Iris pigment epithelial cell (primary cell): ENCODE data around the gene NPAS3.

Source experiments
- DNase-seq: peaks from one replicate; pipeline ENCODE4 v3.0.0-alpha.2; 2011; ENCODE audit warnings: low read depth

The NPAS3 gene

DNA sequence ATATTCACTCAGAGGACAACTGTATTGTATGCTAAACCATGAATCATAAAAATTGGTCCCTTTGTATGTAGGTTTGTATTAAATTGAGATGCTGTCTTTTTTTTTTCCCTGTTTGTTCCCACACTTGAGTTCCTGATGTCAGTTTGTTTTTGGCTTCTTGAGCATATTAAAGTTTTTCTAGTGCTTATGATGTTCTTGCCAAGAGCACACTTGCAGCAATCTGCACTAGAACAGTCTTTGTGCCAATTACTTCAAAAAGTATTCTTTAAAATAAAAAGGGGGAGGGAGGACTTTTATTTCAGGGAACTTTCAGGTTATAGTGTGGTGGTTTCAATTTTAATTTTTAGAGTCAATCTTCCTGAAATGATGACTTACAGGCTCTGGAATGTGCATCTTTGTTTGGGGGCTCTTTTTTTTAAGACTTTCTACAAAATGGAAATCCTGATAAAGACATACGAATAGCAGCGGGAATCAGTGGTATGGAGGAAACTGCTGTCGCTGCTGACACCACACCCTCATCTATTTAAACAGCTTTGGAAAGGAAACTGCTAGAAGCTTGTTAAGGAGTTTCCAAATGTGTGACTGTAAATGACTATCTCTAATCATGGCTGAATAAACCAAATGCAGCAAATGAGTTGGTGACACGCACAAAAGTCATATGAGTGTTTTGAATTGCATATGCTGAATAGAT is 823.6 kb downstream of the NPAS3 start:
- DNase-seq = no peak

DNA sequence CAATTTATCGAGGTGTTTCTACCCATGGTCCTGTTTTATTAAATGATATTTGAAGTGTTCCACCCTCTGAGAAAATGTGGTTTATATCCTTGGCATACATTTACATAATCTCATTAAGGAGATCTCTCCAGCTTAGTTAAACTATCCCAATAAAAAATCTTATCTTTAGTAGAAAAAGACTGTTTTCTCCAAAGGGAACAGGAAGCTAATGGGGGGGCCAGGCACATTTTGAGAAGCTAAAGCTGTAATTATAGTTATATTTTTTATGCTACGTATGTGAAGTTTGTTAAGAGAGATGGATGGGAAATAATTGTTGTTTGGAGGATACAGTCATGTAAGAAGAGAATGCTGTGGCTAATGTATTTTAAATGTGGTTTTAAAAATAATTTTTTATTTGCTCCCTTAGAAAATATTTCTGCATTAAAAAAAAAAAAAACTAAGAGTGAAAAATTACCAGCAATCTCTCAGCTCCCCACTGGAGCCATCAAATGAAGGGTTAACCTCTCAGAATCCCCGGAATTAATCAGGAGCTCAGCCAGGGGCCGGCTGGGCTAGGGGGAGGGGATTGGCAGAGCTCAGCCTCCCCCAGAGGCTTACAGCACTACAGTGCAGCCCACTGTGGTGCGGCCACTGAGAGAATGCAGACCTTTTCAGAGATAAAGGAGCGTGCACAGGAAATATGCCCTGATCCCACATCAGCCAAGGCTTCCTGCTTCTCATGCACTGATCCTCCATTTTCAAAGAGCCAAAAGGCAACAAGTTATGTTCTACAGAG is 826.4 kb downstream of the NPAS3 start:
- peak; percentile 38 for DNase-seq

DNA sequence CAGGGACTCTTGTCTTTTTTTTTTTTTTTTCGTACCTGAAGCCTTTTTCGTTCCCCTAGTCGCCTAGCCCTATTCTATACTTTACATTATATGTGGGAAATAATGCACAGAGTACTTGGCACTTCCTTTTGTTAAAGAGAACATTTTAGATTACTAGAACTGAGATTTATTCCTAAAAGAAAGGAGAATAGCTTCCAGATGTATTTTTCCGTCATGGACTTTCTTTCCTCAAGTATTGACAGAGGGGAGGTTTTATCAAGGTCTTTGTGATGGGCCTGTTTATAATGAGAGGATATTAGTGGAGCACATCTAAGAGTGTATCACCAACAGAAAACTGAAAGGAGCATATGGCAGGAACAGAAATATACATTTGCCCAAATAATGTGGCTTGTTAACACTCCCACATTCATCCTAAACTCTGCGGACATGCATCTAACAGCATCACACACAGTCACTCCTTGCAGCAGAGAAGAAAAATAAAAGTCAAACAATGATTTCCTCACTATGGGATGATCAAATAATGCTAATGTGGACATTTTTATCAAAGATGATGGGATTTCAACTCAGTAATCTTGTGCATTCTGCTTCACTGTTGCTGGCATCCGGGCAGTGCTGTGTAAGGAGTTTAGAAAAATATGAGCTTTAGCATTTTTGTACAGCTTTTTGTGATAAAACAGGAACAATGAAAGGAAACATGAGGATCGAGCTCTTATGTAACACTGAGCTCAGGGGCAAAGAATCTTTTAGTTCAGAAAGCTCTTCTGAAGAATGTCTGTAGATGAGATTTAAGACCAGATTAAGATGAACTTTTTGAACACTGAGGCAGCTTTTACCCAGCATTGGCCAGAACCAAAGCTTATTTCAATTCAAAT is 829.1 kb downstream of the NPAS3 start:
- DNase-seq = peak; percentile 67

DNA sequence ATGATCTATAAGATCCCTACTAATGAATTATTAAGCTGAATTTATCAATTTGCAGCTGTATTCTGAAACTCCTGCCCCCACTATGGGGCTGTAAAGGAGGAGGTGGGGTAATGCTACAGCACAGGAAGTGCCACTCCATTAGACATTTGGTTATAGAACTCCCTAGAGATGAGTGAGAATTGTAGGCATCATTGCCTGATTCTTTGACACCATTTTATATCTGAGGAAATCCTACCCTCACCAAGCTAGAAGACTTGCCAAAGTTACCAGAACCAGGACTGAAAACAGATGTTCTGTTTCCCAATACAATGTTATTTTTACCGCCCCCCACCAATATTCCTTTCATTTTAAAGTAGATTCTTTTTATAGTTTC is 829.8 kb downstream of the NPAS3 start:
- DNase-seq = peak; percentile 34

DNA sequence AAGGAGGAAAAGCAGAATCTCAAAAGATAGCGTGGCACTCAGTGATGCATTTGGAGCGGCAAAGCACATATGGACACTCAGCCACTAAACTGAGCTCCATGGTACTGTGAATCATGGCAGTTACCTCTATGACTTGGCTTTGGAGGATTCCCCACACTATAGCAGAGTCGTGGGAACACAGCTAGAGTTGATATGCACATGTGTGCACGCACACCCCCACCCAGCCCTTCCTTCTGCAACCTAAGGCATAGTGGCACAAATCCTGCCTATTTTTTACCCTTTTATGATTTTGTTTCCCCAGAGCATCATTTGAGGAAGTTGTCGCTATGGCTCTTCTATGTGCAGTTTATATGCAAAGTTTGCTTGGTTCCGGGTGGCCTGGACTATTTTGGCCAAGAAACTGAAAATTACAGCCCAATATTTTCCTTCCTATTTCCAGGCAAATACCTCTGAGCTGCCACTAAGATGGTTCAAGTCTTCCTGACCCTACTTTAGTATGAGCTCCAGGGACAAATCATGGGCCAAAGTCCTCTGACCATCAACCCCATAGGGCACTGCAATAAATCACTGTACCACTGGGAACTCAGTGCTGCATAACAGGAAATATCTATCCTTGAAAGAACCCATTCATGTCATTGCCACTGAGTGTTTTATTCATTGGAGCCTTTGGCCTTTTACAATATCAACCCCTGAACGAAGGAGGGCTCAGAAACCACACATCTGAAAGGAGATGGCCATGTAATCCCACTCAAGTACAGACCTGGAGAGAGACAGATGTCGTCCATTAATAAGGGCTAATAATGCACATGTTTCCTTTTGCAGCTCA is 834.7 kb downstream of the NPAS3 start:
- DNase-seq = no peak

DNA sequence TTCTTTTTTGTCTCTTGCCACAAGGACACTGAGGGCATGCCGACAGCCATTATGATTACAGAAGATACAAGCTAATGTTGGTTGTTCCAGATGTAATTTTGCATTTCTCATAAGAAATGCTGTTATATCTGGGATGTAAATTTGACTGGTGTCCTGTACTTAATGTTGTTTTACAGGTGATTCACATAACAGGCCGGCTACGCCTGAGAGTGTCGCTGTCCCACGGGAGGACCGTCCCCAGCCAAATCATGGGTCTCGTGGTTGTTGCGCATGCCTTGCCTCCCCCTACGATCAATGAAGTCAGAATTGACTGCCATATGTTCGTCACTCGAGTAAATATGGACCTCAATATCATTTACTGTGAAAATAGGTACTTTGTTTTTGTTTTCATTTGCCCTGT is 835.5 kb downstream of the NPAS3 start:
- no peak for DNase-seq

DNA sequence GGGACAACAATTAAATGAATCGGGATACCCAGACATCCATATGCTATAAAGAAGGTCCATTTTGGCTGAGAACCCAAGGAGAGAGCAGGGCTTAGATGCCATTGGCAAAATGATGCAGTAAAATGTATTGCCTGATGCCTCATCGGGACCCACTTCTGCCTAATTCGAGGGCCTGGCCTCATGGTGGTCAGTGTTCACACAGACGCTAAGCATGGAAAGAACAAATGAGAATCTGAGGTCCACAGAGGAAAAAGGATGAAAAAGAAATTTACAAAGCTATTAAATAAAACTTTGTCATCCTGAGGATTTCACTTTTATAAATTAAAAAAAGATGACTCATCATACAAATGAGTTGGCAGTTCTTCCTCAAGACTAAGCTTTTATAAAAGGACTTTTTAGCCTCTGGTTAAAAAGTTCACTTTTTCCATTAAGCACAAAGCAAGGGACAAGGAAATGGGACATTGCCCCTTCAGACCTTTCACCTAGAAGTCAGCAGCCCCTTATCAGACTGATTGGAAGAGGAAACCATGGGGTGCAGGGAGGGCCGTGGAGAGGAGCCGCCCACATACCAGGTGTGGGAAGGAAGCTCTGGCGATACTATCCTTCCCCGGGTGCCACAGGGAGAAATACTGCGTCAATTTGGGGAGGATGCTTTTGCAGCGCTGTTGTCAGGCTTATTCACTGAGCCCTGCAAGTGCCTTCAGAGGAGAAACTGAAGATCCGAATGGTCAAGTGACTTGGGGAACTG is 836.2 kb downstream of the NPAS3 start:
- DNase-seq = peak; percentile 34

DNA sequence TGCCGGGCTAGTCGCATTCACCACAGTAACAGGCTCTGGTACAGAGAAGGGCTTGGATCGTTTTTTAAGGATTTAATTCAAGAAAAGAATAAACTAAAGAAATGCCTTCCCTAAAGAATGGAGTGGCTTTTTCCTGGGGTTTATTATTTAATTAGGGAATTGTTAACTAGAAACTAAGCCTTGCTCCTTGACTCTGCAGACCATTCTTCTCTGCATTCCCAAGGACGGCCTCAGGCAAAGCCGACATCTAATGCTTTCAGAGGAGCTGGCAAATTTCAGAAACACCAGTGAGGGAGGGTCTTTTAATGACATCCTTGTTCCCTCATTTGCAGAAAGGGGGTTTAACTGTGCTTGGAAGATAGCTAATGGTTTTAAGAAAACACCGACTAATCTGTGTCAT is 838.2 kb downstream of the NPAS3 start:
- DNase-seq = no peak

DNA sequence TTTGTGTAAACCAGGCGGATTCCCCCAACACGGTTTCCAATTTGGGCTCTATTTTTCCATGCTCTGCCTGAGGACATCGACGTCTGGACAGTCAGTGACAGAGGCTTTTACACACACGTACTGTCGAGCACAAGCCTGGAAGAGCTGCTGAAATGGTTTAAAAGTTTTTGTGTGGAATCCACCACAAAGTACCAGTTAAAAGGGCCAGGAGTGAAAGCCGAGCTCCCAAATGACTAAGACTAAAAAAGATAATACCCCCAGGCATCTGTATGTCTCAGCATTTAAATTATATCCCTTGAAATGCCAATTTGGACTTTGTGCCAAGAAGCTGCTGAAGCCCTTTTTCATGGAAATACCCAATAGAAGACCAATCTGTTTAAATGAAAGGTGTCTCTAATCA is 839.0 kb downstream of the NPAS3 start:
- DNase-seq = no peak

DNA sequence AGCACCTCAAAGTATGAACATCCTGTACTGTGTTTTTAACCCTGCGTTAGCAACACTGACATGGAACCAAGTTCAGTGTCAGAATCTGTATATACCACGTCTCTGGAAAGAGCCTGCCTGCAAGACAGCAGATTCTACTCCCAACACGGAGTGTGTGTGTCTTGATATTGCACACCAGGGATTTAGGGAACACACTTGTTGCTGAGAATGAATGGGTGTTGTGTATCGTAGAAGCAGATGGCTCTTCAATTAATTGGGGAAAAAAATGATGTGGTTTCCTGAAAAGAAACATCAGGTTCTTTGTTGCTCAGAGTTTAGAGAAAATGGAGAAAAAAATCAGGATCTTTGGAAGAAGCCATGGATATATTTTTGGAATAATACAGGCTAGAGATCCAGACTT is 841.4 kb downstream of the NPAS3 start:
- DNase-seq = no peak

DNA sequence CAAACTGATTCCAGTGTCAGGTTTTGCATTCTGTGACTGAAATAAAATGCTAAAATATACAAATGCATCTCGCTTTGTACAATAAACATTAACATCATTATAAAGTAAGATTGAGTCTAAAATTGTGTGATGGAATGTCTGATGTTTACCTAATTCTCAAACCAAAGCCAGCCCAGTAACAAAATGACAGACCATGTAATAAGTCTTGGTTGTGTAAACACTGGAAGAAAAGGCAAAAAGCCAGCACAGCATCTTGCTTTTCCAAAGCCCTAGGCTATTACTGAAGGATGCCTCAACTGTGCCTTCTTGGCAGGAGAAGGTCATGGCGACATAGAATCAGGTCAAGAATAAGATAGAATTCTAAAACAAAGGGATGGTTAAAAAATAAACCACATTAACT is 842.6 kb downstream of the NPAS3 start:
- DNase-seq = peak; percentile 29

DNA sequence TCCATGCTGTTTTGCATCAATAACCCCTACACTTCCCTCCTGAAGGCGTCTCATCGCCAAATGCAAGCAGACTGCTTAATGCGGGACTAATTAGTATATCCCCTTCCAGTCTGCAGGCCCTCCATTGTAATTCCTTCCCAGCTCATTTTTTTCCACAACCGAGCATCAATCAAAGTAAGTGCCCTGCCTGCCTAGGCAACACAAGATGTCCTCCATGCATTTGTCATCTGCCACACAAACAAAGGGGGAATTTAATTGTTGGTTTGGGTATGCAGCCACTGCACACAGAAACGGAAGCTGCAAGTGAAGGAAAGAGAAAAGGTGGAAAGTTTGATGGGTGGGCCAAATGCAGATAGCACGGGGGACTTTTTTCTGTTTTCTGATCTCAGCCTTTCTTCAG is 844.2 kb downstream of the NPAS3 start:
- no peak for DNase-seq

DNA sequence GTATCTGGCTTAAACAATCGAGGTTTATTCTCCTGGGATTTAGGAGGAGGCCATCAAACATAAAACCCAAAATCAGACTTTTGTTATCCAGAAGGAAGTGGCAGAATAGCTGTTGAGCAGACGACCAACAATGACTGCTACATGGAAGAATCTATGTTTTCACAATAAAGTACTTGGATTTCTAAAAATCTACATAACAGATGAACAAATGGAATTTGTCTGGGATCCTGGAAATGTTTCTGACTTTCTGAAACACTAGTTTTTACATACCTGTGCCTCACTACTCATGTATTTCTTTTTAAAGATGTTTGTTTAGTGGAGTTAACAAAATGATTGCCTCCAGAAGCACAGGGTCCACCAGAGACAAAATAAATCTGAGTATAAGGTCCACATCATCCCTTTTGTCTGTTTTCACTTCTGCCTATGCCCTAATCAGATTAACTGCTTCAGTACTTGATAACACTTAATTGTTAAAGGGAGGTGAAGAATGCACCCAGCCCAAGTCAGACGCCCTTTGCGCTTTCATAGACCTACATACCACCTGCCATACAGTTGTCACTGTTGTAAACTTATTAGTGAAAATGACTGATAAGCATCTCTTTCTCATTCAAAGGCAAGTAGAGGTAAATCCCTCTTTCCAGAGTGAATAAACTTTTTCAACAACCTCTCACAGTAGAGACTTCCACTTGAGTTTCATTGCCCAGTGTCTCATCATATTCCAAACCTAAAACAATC is 847.6 kb downstream of the NPAS3 start:
- no peak for DNase-seq

DNA sequence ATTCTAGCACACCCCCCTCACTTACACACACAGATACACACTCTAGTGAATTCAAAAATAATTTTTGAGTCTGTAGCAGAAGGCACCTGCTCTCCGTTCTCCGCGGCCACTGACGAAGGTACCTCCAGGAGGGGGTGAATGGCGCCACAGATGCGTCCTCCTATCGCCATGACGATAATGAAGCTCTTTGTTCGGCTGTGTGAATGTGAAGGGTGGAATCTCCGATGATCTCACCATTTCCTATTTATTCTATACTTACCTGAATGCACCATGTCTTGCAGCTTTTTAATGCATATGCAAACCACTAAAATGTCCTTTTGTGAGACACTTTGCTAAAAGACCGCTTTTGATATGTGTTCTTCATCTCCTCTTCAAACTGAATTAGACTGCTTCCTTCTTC is 849.5 kb downstream of the NPAS3 start:
- no peak for DNase-seq

DNA sequence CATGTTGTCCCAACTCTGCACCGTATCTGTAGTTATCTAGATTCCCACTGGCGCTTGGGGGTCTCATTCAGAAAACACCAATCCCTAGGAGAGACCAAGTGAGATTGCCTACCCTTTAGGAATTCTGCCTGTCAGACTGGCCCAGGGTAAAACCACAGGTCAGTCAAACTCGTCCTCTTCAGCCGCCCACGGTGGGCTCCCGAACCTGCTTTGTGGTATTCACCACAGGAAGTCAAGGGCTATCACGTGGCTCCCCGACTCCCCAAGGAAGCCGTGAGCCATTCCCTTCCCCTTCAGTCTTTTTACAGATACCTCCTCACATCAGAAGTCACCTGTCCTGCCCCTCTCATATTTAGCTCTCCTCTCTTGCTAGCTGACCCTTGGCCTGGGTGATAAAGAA is 852.3 kb downstream of the NPAS3 start:
- DNase-seq = no peak

DNA sequence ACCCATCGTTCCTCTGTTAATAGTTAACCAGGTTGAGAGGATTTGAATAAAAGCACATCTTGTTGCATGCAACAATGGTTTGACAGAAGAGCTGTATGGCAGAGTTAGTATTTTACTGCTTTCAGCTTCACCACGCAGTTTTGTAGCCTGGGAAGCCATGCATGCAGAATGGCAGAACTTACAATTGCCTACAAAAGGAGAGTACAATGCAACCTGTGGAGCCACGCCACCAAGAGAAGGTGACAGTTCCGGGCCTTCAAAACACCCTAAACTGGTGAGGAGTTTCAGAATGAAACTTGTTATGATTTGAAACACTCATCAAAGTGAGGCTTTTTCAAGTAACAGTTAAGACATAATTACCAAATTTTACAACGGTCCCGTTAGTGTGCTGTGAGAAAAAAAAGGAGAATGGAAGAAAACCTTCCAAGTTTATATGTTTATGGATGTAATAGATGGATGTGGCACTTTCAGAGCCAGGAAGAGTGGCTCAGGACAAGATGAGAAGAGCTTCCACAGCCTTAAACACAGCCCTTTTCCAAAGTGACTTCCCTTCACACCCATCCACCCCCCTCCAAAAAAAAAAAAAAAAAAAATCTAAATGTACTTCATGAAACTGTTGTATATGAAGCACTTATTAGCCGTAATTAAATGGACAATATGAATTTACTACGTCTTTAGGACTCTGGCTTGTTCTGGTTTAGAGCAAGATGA is 853.5 kb downstream of the NPAS3 start:
- DNase-seq = no peak

DNA sequence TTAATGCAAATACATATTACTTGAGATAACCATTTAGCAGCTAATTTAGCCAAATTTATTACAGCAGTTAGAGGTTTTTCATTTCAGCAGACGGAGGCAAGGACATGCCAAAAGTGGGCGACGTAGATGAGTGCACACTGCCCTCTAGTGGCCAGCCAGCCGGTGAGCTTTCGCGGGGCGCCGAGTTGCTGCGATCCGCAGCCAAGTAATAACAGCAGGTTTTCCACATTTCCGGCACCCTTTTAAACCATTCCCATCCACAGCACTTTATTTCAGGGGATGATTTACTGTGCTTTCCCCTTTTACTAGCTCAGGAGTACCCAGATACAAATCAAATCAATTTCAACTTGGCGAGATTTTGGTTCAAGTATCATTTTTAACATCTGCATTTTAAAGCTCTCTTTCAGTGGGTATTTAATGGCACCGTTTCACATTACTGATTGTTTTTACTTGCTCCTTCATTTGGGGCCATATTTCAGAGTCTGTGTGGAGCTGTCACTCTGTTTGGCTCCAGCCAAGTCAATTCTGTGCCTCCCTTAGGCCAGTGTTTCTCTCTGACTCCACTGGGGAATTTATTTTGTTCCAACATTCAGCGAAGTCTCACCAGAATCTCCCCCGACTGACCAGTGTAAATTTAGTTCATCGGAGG is 854.2 kb downstream of the NPAS3 start:
- peak; percentile 75 for DNase-seq

DNA sequence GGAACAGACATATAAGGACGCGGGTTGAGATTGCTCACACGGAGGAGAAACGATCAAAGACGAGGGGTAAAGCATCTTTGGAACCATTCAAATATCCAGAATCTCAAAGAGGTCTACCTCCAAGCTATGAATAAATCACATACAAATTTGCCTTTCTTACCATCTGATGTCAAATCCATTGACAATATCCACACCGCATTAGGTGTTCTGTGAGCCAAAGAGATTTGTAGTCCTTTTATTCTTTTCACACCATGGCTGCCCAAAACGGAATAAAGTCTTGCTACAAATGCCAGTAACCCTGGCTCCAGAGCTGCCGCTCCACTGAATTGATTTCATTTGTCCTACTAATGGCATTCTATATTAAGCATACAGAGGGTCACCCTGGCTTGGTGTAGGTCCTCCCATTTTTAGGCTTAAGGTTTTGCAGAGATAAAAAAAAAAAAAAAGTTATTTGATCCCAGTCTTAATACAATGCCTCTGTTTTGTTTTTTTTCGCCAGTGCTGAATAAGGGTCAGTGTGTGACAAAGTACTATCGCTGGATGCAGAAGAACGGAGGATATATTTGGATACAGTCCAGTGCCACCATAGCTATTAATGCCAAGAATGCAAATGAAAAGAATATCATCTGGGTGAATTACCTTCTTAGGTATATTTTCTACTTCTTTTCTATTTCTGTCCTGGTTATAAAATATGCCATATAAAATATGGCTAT is 854.9 kb downstream of the NPAS3 start:
- DNase-seq = no peak
